HFFc6 (cell line): ENCODE results near the gene CEBPA. TPM values are rescaled to one million over a fixed set of nuclear protein-coding genes. Genes with fewer than 3 reads are reported as not detected.

ENCODE experiments used
- DNase-seq: peaks from one replicate; pipeline ENCODE4 v3.0.0-alpha.2; 2018
- H3K27ac Mint-ChIP-seq: 2 replicates; pipeline ENCODE4 v1.8.0; 2020; ENCODE audit warnings: mild to moderate bottlenecking, mixed read lengths
- H3K27me3 Mint-ChIP-seq: 2 replicates; pipeline ENCODE4 v1.8.0; 2021; ENCODE audit warnings: mild to moderate bottlenecking, moderate library complexity, mixed read lengths; ENCODE audit not compliant: insufficient read depth
- H3K36me3 Mint-ChIP-seq: 2 replicates; pipeline ENCODE4 v1.8.0; 2021; ENCODE audit warnings: low read depth, mixed read lengths
- H3K4me1 Mint-ChIP-seq: 2 replicates; pipeline ENCODE4 v1.8.0; 2020; ENCODE audit warnings: low read depth, mixed read lengths
- H3K4me3 Mint-ChIP-seq: 2 replicates; pipeline ENCODE4 v1.8.0; 2020; ENCODE audit warnings: mild to moderate bottlenecking, moderate library complexity, mixed read lengths
- H3K9me3 Mint-ChIP-seq: 2 replicates; pipeline ENCODE4 v1.8.0; 2020; ENCODE audit warnings: mild to moderate bottlenecking, mixed read lengths
- total RNA-seq, 6 experiments: library from RNA; stranded (reverse); fragmentation: NEBNext Ultra II Directional; extraction: Animal tissue kit (Norgen Biotek cat#: 25700); gene quantifications; 2 replicates in 1 of 6; 3 replicates in 5 of 6; pipeline ENCODE4 v1.2.3, GENCODE V29; 2021
- TF ChIP-seq, protein P1 (sequence below): fragments of 200-600 bp; sonication (generic); IDR thresholded peaks from 2 replicates; pipeline ENCODE4 v1.5.0; 2021; ENCODE audit warnings: antibody characterized with exemption, mild to moderate bottlenecking

CEBPA gene
- total RNA-seq, 6 experiments from 2014 or later, result 0.12 to 0.24 (median 0.14) TPM; not detected in 1

GRCh38 chr19:33290956-33291622 is 11.2 kb downstream of the CEBPA start:
- no peak overlapping the region for H3K27ac Mint-ChIP-seq
- H3K9me3 Mint-ChIP-seq, result peaks cover 4% of the 10 kb centered on the region
- TF ChIP-seq, protein P1, sequence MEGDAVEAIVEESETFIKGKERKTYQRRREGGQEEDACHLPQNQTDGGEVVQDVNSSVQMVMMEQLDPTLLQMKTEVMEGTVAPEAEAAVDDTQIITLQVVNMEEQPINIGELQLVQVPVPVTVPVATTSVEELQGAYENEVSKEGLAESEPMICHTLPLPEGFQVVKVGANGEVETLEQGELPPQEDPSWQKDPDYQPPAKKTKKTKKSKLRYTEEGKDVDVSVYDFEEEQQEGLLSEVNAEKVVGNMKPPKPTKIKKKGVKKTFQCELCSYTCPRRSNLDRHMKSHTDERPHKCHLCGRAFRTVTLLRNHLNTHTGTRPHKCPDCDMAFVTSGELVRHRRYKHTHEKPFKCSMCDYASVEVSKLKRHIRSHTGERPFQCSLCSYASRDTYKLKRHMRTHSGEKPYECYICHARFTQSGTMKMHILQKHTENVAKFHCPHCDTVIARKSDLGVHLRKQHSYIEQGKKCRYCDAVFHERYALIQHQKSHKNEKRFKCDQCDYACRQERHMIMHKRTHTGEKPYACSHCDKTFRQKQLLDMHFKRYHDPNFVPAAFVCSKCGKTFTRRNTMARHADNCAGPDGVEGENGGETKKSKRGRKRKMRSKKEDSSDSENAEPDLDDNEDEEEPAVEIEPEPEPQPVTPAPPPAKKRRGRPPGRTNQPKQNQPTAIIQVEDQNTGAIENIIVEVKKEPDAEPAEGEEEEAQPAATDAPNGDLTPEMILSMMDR, result no peak
- peaks cover 5% of the 10 kb centered on the region; the same call in 1 of the 2 replicates for H3K36me3 Mint-ChIP-seq
- peaks cover 36% of the 10 kb centered on the region for H3K4me1 Mint-ChIP-seq
- DNase-seq, result no peak
- H3K4me3 Mint-ChIP-seq, result no peak overlapping the region
- H3K27me3 Mint-ChIP-seq, result peaks cover 13% of the 10 kb centered on the region

DNA sequence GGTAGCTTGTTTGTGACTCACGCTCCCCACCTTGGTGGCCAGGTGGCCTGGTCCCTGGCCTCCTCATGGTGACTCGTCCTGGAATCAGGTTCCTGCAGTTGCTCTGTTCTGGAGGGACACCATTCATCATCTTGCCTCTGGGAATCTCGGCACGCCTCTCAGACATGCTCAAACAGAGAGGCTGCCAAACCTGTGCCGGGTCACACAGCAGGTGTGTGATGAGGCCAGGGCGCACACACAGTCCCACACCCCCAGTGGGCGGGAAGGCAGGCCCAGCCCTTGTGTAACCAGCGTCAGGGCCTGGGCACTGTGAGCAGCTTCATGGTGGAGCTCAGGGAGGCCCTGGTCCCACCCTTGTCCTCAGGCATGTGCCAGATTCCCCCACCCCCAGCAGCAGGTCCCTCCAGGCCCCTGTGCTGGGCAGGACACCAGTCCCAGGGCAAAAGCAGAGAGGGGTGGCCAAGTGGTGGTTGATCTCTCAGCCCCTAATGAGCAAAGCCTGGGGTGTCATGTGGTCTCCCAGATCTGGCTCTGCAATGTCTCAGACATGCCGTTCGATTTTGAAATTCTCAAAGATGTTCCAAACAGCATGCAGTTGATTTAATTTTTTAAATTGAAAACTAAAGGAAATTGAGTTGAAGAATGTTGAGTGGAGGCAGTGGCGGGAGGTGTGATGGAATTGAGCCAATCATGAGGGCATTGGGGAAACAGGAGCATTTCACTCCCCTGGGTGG is 12.1 kb downstream of the CEBPA start:
- Mint-ChIP-seq H3K4me1 (peaks cover 33% of the 10 kb centered on the region), H3K36me3 (peaks cover 5% of the 10 kb centered on the region; the same call in 1 of the 2 replicates), H3K4me3 (no peak overlapping the region), H3K27ac (no peak overlapping the region), H3K27me3 (peaks cover 16% of the 10 kb centered on the region), H3K9me3 (peaks cover 4% of the 10 kb centered on the region)
- no peak for DNase-seq
- TF ChIP-seq, protein P1, result no peak

DNA sequence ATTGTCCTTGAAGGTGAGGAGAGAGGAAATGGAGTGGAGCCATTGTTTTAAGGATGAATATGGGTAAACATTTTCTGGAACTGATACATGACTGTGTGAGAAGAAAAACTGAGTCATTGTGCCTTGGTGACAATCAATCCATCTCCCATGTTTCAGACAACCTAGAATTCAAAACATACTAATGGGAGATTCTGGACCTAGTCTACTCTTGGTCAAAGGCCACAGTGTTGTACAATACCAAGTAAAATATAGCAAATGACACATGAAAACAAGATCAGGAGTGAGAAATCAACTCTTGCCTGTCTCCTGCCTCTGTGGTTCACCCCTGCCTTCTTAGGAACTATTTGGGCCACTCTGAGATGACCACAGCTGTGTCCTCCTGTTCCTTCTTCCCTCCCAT is 13.1 kb downstream of the CEBPA start:
- Mint-ChIP-seq H3K9me3 (peaks cover 4% of the 10 kb centered on the region), H3K27me3 (peaks cover 20% of the 10 kb centered on the region), H3K36me3 (peaks cover 5% of the 10 kb centered on the region; the same call in 1 of the 2 replicates), H3K4me3 (no peak overlapping the region), H3K27ac (no peak overlapping the region), H3K4me1 (peaks cover 31% of the 10 kb centered on the region)
- DNase-seq, result no peak
- TF ChIP-seq, protein P1, result no peak

- TF ChIP-seq, protein P1, result no peak
- Mint-ChIP-seq H3K27ac (no peak overlapping the region), H3K4me3 (no peak overlapping the region), H3K27me3 (peaks cover 23% of the 10 kb centered on the region), H3K9me3 (peaks cover 4% of the 10 kb centered on the region), H3K4me1 (peaks cover 26% of the 10 kb centered on the region), H3K36me3 (peaks cover 5% of the 10 kb centered on the region; the same call in 1 of the 2 replicates)
- DNase-seq, result no peak
Observed at GRCh38 chr19:33288666-33289065, 13.7 kb downstream of the CEBPA start.

- no peak for DNase-seq
- peaks cover 4% of the 10 kb centered on the region for H3K9me3 Mint-ChIP-seq
- no peak overlapping the region for H3K27ac Mint-ChIP-seq
- H3K4me3 Mint-ChIP-seq, result no peak overlapping the region
- H3K36me3 Mint-ChIP-seq, result peaks cover 5% of the 10 kb centered on the region; the same call in 1 of the 2 replicates
- H3K4me1 Mint-ChIP-seq, result peaks cover 18% of the 10 kb centered on the region
- peaks cover 23% of the 10 kb centered on the region for H3K27me3 Mint-ChIP-seq
- TF ChIP-seq, protein P1, result no peak
Observed at GRCh38 chr19:33287927-33288326, 14.4 kb downstream of the CEBPA start.
